ENCODE measurements around the gene XKR7.
A peak's percentile ranks its signal among the peaks of the same experiment; 100 is the strongest.

The XKR7 gene

GRCh38 chr20:32037929-32038328 is 70.0 kb downstream of the XKR7 start:
- Histone ChIP-seq H3K36me3 (no peaks in the 10 kb centered on the region), H3K27ac (no peak overlapping the region), H3K4me3 (no peak overlapping the region), H3K4me1 (no peaks in the 10 kb centered on the region), H3K27me3 (peaks cover 0 to 56% of the 10 kb centered on the region in 2 donors), H3K9me3 (no peaks in the 10 kb centered on the region)
- intact Hi-C loops (cut with DNase I; ENCODE audit: low total_unique reads): no loop called here
- no peak for DNase-seq
- TF ChIP-seq CTCF (IDR thresholded peaks at IDR 0.05): no peak

- Histone ChIP-seq H3K36me3 (no peaks in the 10 kb centered on the region), H3K4me3 (no peak overlapping the region), H3K4me1 (no peaks in the 10 kb centered on the region), H3K9me3 (no peaks in the 10 kb centered on the region), H3K27me3 (peaks cover 0 to 36% of the 10 kb centered on the region in 2 donors), H3K27ac (no peak overlapping the region)
- no peak for TF ChIP-seq CTCF (IDR thresholded peaks at IDR 0.05)
- intact Hi-C loops (cut with DNase I; ENCODE audit: low total_unique reads): no loop called here
- peak; percentile 61 to 77 for DNase-seq
These were observed 72.4 kb downstream of the XKR7 start for GRCh38 chr20:32040142-32040953.

- Histone ChIP-seq H3K9me3 (no peaks in the 10 kb centered on the region), H3K36me3 (no peaks in the 10 kb centered on the region), H3K27me3 (peaks cover 0 to 42% of the 10 kb centered on the region in 2 donors), H3K27ac (no peak overlapping the region), H3K4me3 (no peak overlapping the region), H3K4me1 (peaks cover 0 to 2% (median 0%) of the 10 kb centered on the region in 4 donors)
- intact Hi-C loops (cut with DNase I; ENCODE audit: low total_unique reads): no loop called here
- TF ChIP-seq CTCF (IDR thresholded peaks at IDR 0.05): no peak
- DNase-seq: no peak
These were observed 78.0 kb downstream of the XKR7 start for GRCh38 chr20:32045999-32046398.

- Histone ChIP-seq H3K9me3 (no peaks in the 10 kb centered on the region), H3K4me3 (no peak overlapping the region), H3K27ac (no peak overlapping the region), H3K36me3 (no peaks in the 10 kb centered on the region), H3K4me1 (peaks cover 0 to 19% (median 5%) of the 10 kb centered on the region in 4 donors), H3K27me3 (peaks cover 7 to 73% of the 10 kb centered on the region in 2 donors)
- DNase-seq: no peak
- TF ChIP-seq CTCF (IDR thresholded peaks at IDR 0.05): no peak
- intact Hi-C loops (cut with DNase I; ENCODE audit: low total_unique reads): no loop called here
These were observed 82.4 kb downstream of the XKR7 start for GRCh38 chr20:32050324-32050841.

- H3K27ac ChIP-seq: no peak overlapping the region
- intact Hi-C loops (cut with DNase I; ENCODE audit: low total_unique reads): no loop called here
- H3K27me3 ChIP-seq: peaks cover 7 to 73% of the 10 kb centered on the region in 2 donors
These were observed 83.1 kb downstream of the XKR7 start for GRCh38 chr20:32050851-32051556.

More at GRCh38 chr20:32050851-32051556, 83.1 kb downstream of the XKR7 start:
- no peaks in the 10 kb centered on the region for H3K9me3 ChIP-seq
- no peak for TF ChIP-seq CTCF (IDR thresholded peaks at IDR 0.05)
- no peaks in the 10 kb centered on the region for H3K36me3 ChIP-seq
- DNase-seq: peak; percentile 49 to 75
- H3K4me3 ChIP-seq: no peak overlapping the region
- peaks cover 0 to 19% (median 5%) of the 10 kb centered on the region in 4 donors for H3K4me1 ChIP-seq

Measured in tibial artery (tissue), 4 donors.